Endothelial cell of umbilical vein (primary cell): ENCODE measurements around the gene SPAG5.

Experiments
- CTCF ChIP-seq, 2 donors: IDR thresholded peaks; 1 replicate in 1 of 2; 2 replicates in 1 of 2; pipeline ENCODE4 v1.5.1; 2011; ENCODE audit warnings: low read length in 2 of 2, mild to moderate bottlenecking in 2 of 2, moderate library complexity in 2 of 2, control low read depth in 1 of 2, inconsistent platforms in 1 of 2, low read depth in 1 of 2; ENCODE audit not compliant: insufficient read depth in 1 of 2; ENCODE audit errors: extremely low read depth in 1 of 2
- EZH2 ChIP-seq: IDR thresholded peaks from 2 replicates; pipeline ENCODE4 v1.6.1; 2012; ENCODE audit warnings: borderline replicate concordance, low read depth, mild to moderate bottlenecking, moderate library complexity, low read length, inconsistent platforms; ENCODE audit not compliant: severe bottlenecking
- POLR2A ChIP-seq: IDR thresholded peaks from 2 replicates; pipeline ENCODE4 v1.6.1; 2012; ENCODE audit warnings: low read depth, mild to moderate bottlenecking, control low read depth, low read length
- POLR2AphosphoS5 ChIP-seq: IDR thresholded peaks from 2 replicates; pipeline ENCODE4 v1.6.1; 2012; ENCODE audit warnings: low read depth, mild to moderate bottlenecking, control low read depth, low read length, moderate library complexity; ENCODE audit not compliant: insufficient read depth

GRCh38 chr17:28529013-28529400, 69.8 kb downstream of the SPAG5 start:
- no peak for TF ChIP-seq CTCF (IDR thresholded peaks at IDR 0.05; ENCODE audit: extremely low read depth in 1 of 2, insufficient read depth in 1 of 2, low read depth in 1 of 2, low read length in 2 of 2)
- TF ChIP-seq POLR2A, result no peak
- TF ChIP-seq POLR2AphosphoS5, result no peak
- TF ChIP-seq EZH2, result no peak
